Colonic mucosa (tissue), 4 donors: Measurements from ENCODE around the gene RAD51B. TPM values are rescaled to one million over a fixed set of nuclear protein-coding genes. Genes with fewer than 3 reads are reported as not detected.

Source experiments
- DNase-seq: peaks from one replicate; pipeline ENCODE4 v3.0.0-alpha.2; 2020
- H3K27ac ChIP-seq: fragments of 200-600 bp; one replicate; pipeline ENCODE4 v1.8.0; 2021
- H3K27me3 ChIP-seq: fragments of 200-600 bp; one replicate; pipeline ENCODE4 v1.8.0; 2021
- H3K36me3 ChIP-seq: fragments of 200-600 bp; one replicate; pipeline ENCODE4 v1.8.0; 2021
- H3K4me1 ChIP-seq: fragments of 200-600 bp; one replicate; pipeline ENCODE4 v1.8.0; 2021; ENCODE audit warnings: mild to moderate bottlenecking
- H3K4me3 ChIP-seq: fragments of 200-600 bp; one replicate; pipeline ENCODE4 v1.8.0; 2021
- H3K9ac ChIP-seq, 2 donors: one replicate each; pipeline ENCODE4 v1.7.0; 2013; ENCODE audit warnings: control low read depth in 2 of 2, low read depth in 2 of 2, low read length in 2 of 2
- H3K9me3 ChIP-seq: fragments of 200-600 bp; one replicate; pipeline ENCODE4 v1.8.0; 2021
- CTCF ChIP-seq: fragments of 200-600 bp; IDR thresholded peaks from one replicate; pipeline ENCODE4 v1.8.0; 2022; ENCODE audit warnings: antibody characterized with exemption, mild to moderate bottlenecking
- intact Hi-C: fragments of 100-400 bp; cut with DNase I; formaldehyde crosslinking; loops from one replicate; pipeline ENCODE4 v1.14.1; 2022
- total RNA-seq, 2 donors: library from RNA; stranded (reverse); fragmentation: NEBNext Ultra II Directional in 1 of 2; extraction: Animal tissue kit (Norgen Biotek cat#: 25700) in 1 of 2; gene quantifications; one replicate each; pipeline ENCODE4 v1.2.1, GENCODE V29; 2021
- donor health status: healthy.
- donor health status: DM: no; HTN: no; CAD: no.
- donor health status: DM: no; HTN: no; CAD: no.

The RAD51B gene
- total RNA-seq, 2 donors from 2014 or later: 12.7 to 22.0 TPM

DNA sequence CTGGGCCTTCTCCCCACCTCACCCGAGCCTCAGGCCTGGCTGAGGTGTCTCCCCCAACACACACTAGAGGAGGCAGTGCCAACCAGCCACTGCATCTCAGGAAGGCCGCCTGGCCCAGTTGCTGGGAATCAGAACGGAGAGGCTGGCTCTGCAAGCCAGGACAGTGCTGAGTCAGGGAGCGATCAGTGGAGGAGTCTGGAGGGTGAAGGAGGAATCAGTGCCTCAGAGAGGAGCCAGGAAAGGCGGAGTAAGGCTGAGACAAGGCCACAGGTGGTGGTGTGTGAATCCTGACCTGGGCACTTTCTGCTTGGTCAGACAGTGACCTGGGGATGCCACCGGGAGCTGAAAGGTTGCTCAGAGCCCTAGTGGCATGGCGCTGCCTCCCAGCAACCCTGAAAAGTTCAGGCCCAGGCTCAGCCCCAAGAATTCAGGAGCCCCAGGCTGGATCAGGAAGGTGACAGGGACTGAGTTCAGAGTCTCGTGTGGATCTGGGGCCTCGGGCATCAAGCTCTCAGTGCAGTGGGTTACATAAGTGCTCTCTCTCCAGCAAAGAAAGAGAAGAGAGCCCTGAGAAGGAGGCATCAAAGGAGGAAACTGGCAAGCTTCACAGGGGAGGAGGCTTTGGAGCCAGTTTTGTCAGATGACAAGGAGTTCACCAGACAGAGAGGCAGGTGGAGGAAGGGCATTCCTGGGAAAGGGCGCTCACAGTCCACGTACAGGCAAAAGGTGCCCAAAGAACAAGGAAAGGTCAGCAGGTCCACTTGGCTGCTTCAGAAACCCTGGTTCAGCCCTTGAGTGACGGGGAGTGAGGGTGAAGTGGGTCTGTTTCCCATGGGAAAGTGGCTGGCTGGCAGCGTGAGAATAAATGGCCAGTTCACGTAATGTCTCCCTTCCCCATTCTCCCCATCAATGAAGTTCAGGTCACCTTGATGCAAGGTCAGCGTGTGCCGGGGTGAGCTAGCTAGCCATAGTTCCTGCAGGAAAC is 885.4 kb downstream of the RAD51B start:
- Histone ChIP-seq H3K9me3 (no peaks in the 10 kb centered on the region), H3K27me3 (no peaks in the 10 kb centered on the region), H3K9ac (no peak overlapping the region), H3K4me3 (no peak overlapping the region), H3K4me1 (no peaks in the 10 kb centered on the region), H3K36me3 (no peaks in the 10 kb centered on the region), H3K27ac (no peak overlapping the region)
- intact Hi-C loops: no loop called here
- DNase-seq: no peak
- no peak for TF ChIP-seq CTCF

DNA sequence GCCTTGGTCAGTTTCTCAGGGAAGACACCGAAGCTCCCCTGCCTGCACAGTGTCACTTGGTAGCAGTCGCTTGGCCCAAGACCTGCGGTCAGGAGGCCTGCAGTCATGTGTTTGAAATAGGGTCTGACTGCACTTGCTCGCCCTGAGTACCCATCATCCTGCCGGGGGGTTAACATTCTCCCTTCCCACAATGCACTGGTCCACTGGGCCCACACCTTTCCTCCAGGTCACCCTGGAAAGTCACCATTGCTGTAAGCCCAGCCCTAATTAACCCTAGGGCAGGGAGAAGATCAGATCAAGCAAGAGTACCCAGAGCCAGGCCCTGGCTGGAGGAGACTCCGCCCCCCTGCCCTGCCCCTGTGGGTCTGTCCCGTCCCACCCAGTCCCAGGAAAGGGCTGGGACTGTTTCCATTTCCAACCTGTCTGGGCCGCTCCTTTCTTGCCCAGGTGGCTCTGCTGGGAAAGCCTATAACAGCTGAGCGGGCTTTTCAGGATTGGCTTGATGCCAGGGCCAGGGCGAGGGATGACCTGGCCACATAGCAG is 886.2 kb downstream of the RAD51B start:
- TF ChIP-seq CTCF: no peak
- Histone ChIP-seq H3K4me3 (no peak overlapping the region), H3K4me1 (no peaks in the 10 kb centered on the region), H3K9ac (no peak overlapping the region), H3K9me3 (no peaks in the 10 kb centered on the region), H3K27me3 (no peaks in the 10 kb centered on the region), H3K27ac (no peak overlapping the region), H3K36me3 (no peaks in the 10 kb centered on the region)
- intact Hi-C loops: no loop called here
- DNase-seq: peak; percentile 89

DNA sequence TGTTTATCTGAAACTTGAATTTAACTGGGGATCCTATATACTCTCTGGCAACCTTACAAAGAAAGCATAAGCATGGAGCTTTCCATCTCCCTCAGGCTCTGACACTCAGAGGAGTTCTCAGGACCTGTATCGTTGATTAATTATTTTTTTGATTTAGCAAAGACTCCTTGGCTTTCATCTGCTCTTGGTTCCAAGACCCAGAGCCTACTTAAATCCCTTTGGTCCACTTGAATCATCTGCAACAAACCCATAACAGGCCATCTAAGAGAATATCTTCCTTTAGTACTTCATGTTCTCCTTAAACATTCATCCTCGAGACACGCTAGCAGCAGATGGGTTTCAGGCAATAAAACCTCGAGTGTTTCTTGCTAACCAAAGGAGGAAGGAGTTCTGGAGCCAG is 887.9 kb downstream of the RAD51B start:
- no peaks in the 10 kb centered on the region for H3K9me3 ChIP-seq
- no peak overlapping the region for H3K9ac ChIP-seq
- no peak overlapping the region for H3K4me3 ChIP-seq
- no peak for TF ChIP-seq CTCF
- no peak for DNase-seq
- H3K36me3 ChIP-seq: no peaks in the 10 kb centered on the region
- intact Hi-C loops: no loop called here
- H3K4me1 ChIP-seq: no peaks in the 10 kb centered on the region
- no peaks in the 10 kb centered on the region for H3K27me3 ChIP-seq
- H3K27ac ChIP-seq: no peak overlapping the region

- DNase-seq: no peak
- TF ChIP-seq CTCF: no peak
- H3K4me3 ChIP-seq: no peak overlapping the region
These were observed 888.8 kb downstream of the RAD51B start for GRCh38 chr14:68708343-68708742.

DNA sequence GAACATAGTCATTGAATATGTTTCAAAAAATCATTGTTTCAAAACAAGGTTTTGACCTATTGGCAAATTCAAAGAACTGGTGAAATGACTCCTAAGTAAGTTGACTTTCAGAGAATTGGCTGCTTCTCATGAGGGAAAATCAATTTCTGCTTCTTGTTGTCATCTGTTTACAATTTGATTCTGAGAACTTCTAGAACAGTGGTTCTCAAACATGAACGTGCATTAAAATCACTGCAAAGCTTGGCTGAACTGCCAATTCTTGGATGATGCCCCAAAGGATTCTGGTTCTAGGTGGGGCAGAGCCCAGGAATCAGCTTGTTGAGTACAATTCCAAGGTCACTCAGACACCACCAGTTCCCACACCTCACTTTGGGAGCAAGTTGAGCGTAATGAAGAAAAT is 889.4 kb downstream of the RAD51B start:
- Histone ChIP-seq H3K9me3 (no peaks in the 10 kb centered on the region), H3K9ac (no peak overlapping the region), H3K27me3 (no peaks in the 10 kb centered on the region), H3K27ac (no peak overlapping the region), H3K4me1 (no peaks in the 10 kb centered on the region), H3K36me3 (no peaks in the 10 kb centered on the region), H3K4me3 (no peak overlapping the region)
- no peak for DNase-seq
- intact Hi-C loops: no loop called here
- no peak for TF ChIP-seq CTCF

More at GRCh38 chr14:68708343-68708742, 888.8 kb downstream of the RAD51B start:
- Histone ChIP-seq H3K9me3 (no peaks in the 10 kb centered on the region), H3K27me3 (no peaks in the 10 kb centered on the region), H3K4me1 (no peaks in the 10 kb centered on the region), H3K9ac (no peak overlapping the region), H3K27ac (no peak overlapping the region), H3K36me3 (no peaks in the 10 kb centered on the region)
- intact Hi-C loops: no loop called here
